Measurements from ENCODE around the gene FETUB.

Gene FETUB, protein sequence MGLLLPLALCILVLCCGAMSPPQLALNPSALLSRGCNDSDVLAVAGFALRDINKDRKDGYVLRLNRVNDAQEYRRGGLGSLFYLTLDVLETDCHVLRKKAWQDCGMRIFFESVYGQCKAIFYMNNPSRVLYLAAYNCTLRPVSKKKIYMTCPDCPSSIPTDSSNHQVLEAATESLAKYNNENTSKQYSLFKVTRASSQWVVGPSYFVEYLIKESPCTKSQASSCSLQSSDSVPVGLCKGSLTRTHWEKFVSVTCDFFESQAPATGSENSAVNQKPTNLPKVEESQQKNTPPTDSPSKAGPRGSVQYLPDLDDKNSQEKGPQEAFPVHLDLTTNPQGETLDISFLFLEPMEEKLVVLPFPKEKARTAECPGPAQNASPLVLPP

GRCh38 chr3:186639778-186640472, at the start of gene FETUB:
Gene FETUB, plus strand, starts transcription at chr3:186640399. Its CDS starts 62 bp downstream, at chr3:186640461.
- DNase-seq (ENCODE audit: low spot score): no peak

GRCh38 chr3:186590580-186591295, 49.5 kb upstream of the FETUB start:
- no peak for DNase-seq (ENCODE audit: low spot score)

DNA sequence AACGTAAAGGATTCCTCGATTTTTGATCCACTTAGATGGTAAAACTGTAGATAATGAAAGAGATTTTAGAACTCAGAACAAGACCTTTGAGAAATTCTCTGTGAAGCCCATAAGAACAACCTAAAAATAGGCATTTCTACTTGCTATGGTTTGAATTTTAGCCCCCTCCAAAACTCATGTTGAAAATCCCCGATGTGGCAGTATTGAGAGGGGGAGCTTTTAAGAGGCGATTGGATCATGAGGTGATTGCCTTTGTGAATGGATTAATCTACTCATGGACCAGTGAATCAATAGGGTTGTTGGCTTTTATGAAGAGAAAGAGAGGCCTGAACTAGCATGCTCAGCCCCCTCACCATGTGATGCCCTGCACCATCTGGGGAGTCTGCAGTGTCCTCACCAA, 47.5 kb upstream of the FETUB start:
- no peak for DNase-seq (ENCODE audit: low spot score)

- no peak for DNase-seq (ENCODE audit: low spot score)
These were observed 46.3 kb upstream of the FETUB start for GRCh38 chr3:186593862-186594261.

DNA sequence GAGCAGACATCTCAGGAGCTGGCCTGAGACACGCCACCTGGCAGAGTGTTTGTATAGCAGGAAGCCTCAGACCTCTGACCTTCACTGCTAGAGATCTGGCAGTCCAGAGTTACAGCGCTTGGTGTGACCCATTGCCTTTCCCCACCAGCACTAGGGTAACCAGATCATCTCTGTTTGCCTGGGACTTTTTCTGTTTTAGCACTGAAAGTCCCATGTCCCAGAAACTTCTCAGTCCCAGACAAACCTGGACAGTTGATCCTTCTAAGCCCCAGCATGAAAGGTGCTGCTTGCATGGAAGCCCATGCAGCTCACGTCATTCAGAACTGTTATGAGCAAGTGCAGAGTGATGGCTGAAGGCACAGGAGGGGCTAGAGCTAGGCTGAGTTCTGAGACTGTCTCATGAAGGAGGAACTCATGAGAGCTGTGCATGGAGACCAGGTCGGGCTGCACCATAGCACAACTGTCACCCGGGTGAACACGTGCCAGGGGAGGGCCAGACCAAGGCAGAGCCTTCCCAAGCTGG, 45.5 kb upstream of the FETUB start:
- no peak for DNase-seq (ENCODE audit: low spot score)

- no peak for DNase-seq (ENCODE audit: low spot score)
These were observed 43.5 kb upstream of the FETUB start for GRCh38 chr3:186596568-186597287.

DNA sequence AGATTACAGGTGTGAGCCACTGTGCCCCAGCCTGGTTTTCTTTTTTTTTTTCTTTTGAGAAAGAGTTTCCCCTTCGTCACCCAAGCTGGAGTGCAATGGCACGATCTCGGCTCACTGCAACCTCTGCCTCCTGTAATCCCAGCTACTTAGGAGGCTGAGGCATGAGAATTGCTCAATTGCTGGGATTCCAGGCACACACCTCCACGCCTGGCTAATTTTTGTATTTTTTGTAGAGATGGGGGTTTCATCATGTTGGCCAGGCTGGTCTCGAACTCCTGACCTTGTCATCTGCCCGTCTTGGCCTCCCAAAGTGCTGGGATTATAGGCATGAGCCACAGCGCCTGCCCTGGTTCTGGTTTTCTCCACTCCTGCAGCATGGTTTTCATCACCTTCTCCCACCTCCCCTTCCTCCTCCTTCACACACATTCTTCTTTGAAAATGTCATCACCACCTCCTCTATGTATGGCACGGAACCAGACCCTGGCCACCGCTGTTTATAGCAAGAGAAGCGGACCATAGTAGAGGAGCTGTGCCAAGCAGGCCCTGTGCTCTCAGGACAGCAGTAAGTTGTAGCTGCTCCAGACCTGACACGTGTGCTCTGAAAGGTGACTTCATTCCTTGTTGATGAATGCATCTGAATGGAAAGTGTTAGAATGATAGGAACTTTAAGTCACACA, 42.0 kb upstream of the FETUB start:
- DNase-seq (ENCODE audit: low spot score): no peak

GRCh38 chr3:186598794-186599141, 41.4 kb upstream of the FETUB start:
- no peak for DNase-seq (ENCODE audit: low spot score)

- no peak for DNase-seq (ENCODE audit: low spot score)
These were observed 40.9 kb upstream of the FETUB start for GRCh38 chr3:186599142-186599784.

DNA sequence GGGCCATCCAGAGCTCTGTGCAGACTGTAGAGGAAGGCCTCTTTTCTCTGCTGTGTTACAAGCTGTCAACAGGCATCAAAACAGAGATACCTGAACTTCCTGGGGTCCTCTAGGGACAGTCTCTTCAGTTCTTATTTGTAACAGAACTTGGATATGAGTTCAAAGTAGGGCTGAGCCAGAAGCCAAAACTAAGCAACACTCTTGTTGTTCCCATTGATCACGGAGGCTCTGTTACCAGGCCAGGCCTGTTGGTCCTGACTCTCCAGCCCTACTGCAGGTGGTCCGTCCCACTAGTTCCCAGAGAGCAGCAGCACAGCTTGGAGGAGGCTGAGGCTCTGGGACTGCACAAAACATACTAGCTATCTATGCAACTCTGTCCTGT, 40.4 kb upstream of the FETUB start:
- DNase-seq (ENCODE audit: low spot score): no peak

- no peak for DNase-seq (ENCODE audit: low spot score)
These were observed 39.3 kb upstream of the FETUB start for GRCh38 chr3:186600896-186601295.

DNA sequence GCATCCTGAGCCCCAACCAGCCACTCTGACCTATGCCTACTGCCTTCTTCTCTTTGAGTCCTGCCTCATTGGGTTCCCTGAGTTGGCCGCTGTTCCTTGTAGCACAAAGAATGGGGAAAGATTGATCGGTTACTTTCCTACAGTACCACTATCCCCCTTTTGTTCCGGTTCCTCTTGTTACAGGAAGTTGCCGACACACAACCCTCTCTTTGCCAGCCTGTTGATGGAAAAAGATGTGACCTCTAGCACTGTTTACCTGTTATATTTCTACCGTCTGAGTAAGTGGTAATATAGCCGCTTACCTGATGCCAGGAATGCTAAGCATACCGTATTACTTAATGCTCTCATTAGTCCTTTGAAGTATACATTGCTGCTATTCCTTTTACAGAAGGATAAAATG, 37.0 kb upstream of the FETUB start:
- no peak for DNase-seq (ENCODE audit: low spot score)

- no peak for DNase-seq (ENCODE audit: low spot score)
These were observed 35.1 kb upstream of the FETUB start for GRCh38 chr3:186605078-186605477.

- DNase-seq (ENCODE audit: low spot score): no peak
These were observed 34.3 kb upstream of the FETUB start for GRCh38 chr3:186605561-186606545.

- no peak for DNase-seq (ENCODE audit: low spot score)
These were observed 31.5 kb upstream of the FETUB start for GRCh38 chr3:186608624-186609215.

GRCh38 chr3:186609247-186609868, 30.8 kb upstream of the FETUB start:
- DNase-seq (ENCODE audit: low spot score): no peak

DNA sequence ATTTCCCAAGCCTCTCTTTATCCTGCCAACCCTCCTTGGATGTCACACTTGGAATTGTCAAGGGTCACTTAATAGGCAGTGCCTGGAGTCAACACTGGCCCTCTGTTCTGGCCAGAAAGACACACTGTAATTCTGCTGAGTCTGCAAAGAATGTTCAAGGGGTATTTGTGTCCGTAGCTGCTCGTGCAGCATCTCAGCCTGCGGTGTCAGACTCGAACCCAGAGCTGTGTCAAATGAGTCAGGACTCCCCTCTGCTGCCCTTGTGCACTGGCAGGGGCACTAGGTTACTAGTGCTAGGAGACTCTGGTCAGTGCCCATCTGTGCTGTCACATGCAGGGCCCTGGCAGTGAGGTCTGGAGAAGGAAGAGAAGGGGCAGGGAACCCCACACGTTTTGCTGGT, 28.1 kb upstream of the FETUB start:
- DNase-seq (ENCODE audit: low spot score): no peak

GRCh38 chr3:186612721-186613636, 27.2 kb upstream of the FETUB start, which contains the start of gene AHSG:
Gene AHSG, plus strand, starts transcription at chr3:186613060. Its CDS starts 82 bp downstream, at chr3:186613142.
- DNase-seq (ENCODE audit: low spot score): no peak

Measured in cerebellar cortex (tissue), 1 donor.